ENCODE data around the gene ANKRD13B. TPM values are rescaled to one million over a fixed set of nuclear protein-coding genes. Genes with fewer than 3 reads are reported as not detected.

ANKRD13B gene
- total RNA-seq, 3 donors from 2014 or later = 8.5 to 13.0 (median 9.2) TPM

- no peaks in the 10 kb centered on the region for H3K9me3 ChIP-seq
- TF ChIP-seq CTCF (IDR thresholded peaks at IDR 0.05) (no peak), POLR2A (IDR thresholded peaks at IDR 0.05) (no peak), POLR2AphosphoS5 (IDR thresholded peaks at IDR 0.05) (no peak)
- no peak overlapping the region for H3K4me3 ChIP-seq
- H3K4me1 ChIP-seq = no peaks in the 10 kb centered on the region
- no peaks in the 10 kb centered on the region for H3K36me3 ChIP-seq
- H3K27ac ChIP-seq = no peak overlapping the region
- DNase-seq (ENCODE audit: low spot score in 2 of 2) = no peak
- no peaks in the 10 kb centered on the region for H3K27me3 ChIP-seq
- intact Hi-C loops (cut with DNase I; ENCODE audit: low total_unique reads) = no loop called here
Measured at GRCh38 chr17:29630630-29631193, 37.8 kb downstream of the ANKRD13B start.

- H3K9me3 ChIP-seq = no peaks in the 10 kb centered on the region
- H3K4me1 ChIP-seq = no peaks in the 10 kb centered on the region
- no peaks in the 10 kb centered on the region for H3K27me3 ChIP-seq
- H3K4me3 ChIP-seq = no peak overlapping the region
- no peak for DNase-seq (ENCODE audit: low spot score in 2 of 2)
- intact Hi-C loops (cut with DNase I; ENCODE audit: low total_unique reads) = no loop called here
- TF ChIP-seq POLR2AphosphoS5 (IDR thresholded peaks at IDR 0.05) (no peak), CTCF (IDR thresholded peaks at IDR 0.05) (no peak), POLR2A (IDR thresholded peaks at IDR 0.05) (no peak)
- no peaks in the 10 kb centered on the region for H3K36me3 ChIP-seq
- no peak overlapping the region for H3K27ac ChIP-seq
Measured at GRCh38 chr17:29633886-29634285, 41.0 kb downstream of the ANKRD13B start.

DNA sequence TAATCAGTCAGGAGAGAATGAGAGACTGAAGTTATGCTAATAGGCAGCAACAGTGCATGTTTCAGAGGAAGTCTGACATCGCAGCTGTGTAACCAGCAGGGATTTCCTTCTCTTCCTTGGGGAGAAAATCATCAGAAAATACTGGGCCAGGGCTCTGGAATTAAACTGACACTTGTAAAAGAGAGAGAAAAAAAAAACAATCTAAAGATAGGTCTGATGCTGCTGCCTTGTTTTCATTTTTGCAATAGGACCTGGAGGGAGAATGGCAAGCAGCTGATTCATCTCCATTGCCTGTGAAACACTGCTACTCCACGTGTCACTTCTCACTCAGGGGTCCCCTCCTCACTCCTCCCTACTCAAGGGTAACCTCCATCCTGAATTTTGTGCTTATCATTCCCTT lies 47.5 kb downstream of the ANKRD13B start:
- H3K27ac ChIP-seq = peak overlapping the region; percentile 49 to 53
- no peak overlapping the region for H3K4me3 ChIP-seq
- H3K4me1 ChIP-seq = peaks cover 0 to 4% of the 10 kb centered on the region in 2 donors
- H3K27me3 ChIP-seq = no peaks in the 10 kb centered on the region
- intact Hi-C loops (cut with DNase I; ENCODE audit: low total_unique reads) = no loop called here
- H3K36me3 ChIP-seq = no peaks in the 10 kb centered on the region
- TF ChIP-seq CTCF (IDR thresholded peaks at IDR 0.05) (no peak), POLR2A (IDR thresholded peaks at IDR 0.05) (no peak), POLR2AphosphoS5 (IDR thresholded peaks at IDR 0.05) (no peak)
- no peak for DNase-seq (ENCODE audit: low spot score in 2 of 2)
- no peaks in the 10 kb centered on the region for H3K9me3 ChIP-seq

DNA sequence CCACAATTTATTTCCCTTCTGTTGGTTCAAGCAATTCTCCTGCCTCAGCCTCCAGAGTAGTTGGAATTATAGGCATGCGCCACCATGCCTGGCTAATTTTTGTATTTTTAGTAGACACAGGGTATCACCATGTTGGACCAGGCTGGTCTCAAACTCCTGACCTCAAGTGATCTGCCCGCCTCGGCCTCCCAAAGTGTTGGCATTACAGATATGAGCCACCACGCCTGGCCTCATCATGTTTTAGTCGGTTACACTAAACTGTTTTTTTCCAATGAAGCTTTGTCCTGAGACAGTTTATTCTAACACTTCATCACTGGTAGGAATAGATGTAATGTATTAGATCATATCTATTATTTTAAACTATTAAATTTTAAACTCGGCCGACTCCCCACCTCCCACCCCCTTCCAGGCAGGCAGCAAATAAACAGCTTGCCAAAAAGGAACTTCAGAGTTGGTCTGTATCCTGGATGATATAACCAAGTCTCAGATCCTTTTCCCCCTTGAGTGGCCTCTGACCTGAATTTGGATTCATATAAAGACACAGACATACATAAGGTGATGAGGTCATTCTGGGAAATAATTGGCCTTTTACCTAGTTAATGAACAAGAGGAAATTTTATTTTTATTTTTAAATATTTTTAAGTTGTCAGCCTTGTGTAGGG lies 48.2 kb downstream of the ANKRD13B start:
- H3K36me3 ChIP-seq = no peaks in the 10 kb centered on the region
- peaks cover 0 to 11% of the 10 kb centered on the region in 2 donors for H3K4me1 ChIP-seq
- peak overlapping the region; percentile 41 to 53 for H3K27ac ChIP-seq
- intact Hi-C loops (cut with DNase I; ENCODE audit: low total_unique reads) = no loop called here
- H3K4me3 ChIP-seq = no peak overlapping the region
- no peaks in the 10 kb centered on the region for H3K27me3 ChIP-seq
- H3K9me3 ChIP-seq = no peaks in the 10 kb centered on the region
- DNase-seq (ENCODE audit: low spot score in 2 of 2) = no peak
- TF ChIP-seq POLR2A (IDR thresholded peaks at IDR 0.05) (no peak), POLR2AphosphoS5 (IDR thresholded peaks at IDR 0.05) (no peak), CTCF (IDR thresholded peaks at IDR 0.05) (no peak)

DNA sequence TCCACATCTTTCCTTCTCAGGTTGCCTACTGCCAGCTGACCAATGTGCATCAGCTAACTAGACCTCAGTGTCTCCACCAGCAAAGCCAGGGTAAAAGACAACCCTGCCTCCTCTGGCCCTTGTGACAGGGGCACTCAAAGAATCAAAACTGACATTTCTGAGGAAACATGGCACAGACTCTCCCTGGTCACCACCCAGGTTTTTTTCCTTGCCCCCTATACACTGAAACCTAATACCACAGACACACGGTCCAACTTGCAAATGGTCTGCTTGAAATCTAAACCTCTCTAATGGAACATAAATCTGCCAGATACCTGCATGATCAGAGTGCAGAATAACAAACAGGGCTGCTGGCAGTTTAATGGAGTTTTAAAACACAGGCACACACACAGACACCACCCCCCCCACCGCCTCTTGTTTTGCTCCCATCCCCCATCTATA lies 49.3 kb downstream of the ANKRD13B start:
- Histone ChIP-seq H3K36me3 (no peaks in the 10 kb centered on the region), H3K4me1 (peaks cover 0 to 13% of the 10 kb centered on the region in 2 donors), H3K4me3 (no peak overlapping the region), H3K27ac (no peak overlapping the region), H3K27me3 (no peaks in the 10 kb centered on the region), H3K9me3 (no peaks in the 10 kb centered on the region)
- intact Hi-C loops (cut with DNase I; ENCODE audit: low total_unique reads) = no loop called here
- DNase-seq (ENCODE audit: low spot score in 2 of 2) = no peak
- TF ChIP-seq POLR2A (IDR thresholded peaks at IDR 0.05) = no peak

All from breast epithelium (tissue), 4 donors.